ENCODE measurements around the gene C1orf116.

Gene C1orf116

DNA sequence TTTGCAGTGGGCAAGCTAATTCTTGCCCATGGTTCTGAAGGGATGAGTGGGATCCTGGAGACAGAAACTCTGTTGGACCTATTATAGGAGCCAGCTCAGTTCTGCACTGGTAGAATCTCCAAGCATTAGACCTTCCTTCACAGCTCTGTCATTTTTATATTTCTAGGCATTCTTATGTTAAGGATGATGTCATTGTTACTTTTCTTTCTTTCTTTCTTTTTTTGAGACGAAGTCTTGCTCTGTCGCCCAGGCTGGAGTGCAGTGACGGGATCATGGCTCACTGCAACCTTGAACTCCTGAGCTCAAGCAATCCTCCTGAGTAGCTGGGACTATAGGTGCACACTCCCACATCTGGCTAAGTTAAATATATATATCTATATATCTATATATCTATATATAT, 28.0 kb upstream of the C1orf116 start:
- Histone ChIP-seq H3K27ac (ENCODE audit: poor library complexity, severe bottlenecking) (no peak overlapping the region), H3K9me3 (ENCODE audit: severe bottlenecking) (no peaks in the 10 kb centered on the region), H3K27me3 (ENCODE audit: insufficient read depth, poor library complexity, severe bottlenecking) (no peaks in the 10 kb centered on the region), H3K36me3 (ENCODE audit: low read depth) (peaks cover 41% of the 10 kb centered on the region), H3K4me3 (ENCODE audit: severe bottlenecking) (no peak overlapping the region), H3K4me1 (ENCODE audit: insufficient read depth, poor library complexity, severe bottlenecking) (no peaks in the 10 kb centered on the region)
- DNase-seq (ENCODE audit: low spot score) (no peak), ATAC-seq (ENCODE audit: low read depth) (no peak)
- TF ChIP-seq, protein P1, sequence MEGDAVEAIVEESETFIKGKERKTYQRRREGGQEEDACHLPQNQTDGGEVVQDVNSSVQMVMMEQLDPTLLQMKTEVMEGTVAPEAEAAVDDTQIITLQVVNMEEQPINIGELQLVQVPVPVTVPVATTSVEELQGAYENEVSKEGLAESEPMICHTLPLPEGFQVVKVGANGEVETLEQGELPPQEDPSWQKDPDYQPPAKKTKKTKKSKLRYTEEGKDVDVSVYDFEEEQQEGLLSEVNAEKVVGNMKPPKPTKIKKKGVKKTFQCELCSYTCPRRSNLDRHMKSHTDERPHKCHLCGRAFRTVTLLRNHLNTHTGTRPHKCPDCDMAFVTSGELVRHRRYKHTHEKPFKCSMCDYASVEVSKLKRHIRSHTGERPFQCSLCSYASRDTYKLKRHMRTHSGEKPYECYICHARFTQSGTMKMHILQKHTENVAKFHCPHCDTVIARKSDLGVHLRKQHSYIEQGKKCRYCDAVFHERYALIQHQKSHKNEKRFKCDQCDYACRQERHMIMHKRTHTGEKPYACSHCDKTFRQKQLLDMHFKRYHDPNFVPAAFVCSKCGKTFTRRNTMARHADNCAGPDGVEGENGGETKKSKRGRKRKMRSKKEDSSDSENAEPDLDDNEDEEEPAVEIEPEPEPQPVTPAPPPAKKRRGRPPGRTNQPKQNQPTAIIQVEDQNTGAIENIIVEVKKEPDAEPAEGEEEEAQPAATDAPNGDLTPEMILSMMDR (IDR thresholded peaks at IDR 0.05; ENCODE audit: poor library complexity, severe bottlenecking): no peak

DNA sequence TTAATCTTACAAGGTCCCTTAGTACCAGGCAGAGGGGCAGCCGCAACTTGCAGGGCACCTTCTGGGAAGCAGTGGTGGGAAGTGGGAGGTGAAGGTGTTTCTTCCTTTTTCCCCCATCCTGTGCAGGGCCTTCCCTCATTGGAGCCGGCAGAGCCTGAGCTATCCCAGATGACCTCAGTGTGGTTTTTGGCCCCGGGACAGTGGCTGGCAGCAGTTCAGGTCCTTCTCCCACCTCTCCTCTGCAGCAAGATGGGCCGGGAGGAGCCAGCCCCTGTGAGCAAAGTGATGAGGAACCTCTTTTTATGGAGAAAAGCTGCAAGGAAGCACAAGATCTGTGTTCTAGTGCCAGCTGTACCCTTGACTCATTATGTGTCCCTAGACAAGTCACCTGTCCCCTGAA, 27.3 kb upstream of the C1orf116 start:
- no peaks in the 10 kb centered on the region for H3K9me3 ChIP-seq (ENCODE audit: severe bottlenecking)
- ATAC-seq (ENCODE audit: low read depth) (no peak), DNase-seq (ENCODE audit: low spot score) (no peak)
- peaks cover 40% of the 10 kb centered on the region for H3K36me3 ChIP-seq (ENCODE audit: low read depth)
- H3K27me3 ChIP-seq (ENCODE audit: insufficient read depth, poor library complexity, severe bottlenecking): no peaks in the 10 kb centered on the region
- no peaks in the 10 kb centered on the region for H3K4me1 ChIP-seq (ENCODE audit: insufficient read depth, poor library complexity, severe bottlenecking)
- no peak overlapping the region for H3K27ac ChIP-seq (ENCODE audit: poor library complexity, severe bottlenecking)
- TF ChIP-seq, protein P1 (IDR thresholded peaks at IDR 0.05; ENCODE audit: poor library complexity, severe bottlenecking): no peak
- H3K4me3 ChIP-seq (ENCODE audit: severe bottlenecking): no peak overlapping the region

- no peak overlapping the region for H3K27ac ChIP-seq (ENCODE audit: poor library complexity, severe bottlenecking)
- TF ChIP-seq, protein P1 (IDR thresholded peaks at IDR 0.05; ENCODE audit: poor library complexity, severe bottlenecking): no peak
Measured at GRCh38 chr1:207058878-207059867, 26.6 kb upstream of the C1orf116 start.

DNA sequence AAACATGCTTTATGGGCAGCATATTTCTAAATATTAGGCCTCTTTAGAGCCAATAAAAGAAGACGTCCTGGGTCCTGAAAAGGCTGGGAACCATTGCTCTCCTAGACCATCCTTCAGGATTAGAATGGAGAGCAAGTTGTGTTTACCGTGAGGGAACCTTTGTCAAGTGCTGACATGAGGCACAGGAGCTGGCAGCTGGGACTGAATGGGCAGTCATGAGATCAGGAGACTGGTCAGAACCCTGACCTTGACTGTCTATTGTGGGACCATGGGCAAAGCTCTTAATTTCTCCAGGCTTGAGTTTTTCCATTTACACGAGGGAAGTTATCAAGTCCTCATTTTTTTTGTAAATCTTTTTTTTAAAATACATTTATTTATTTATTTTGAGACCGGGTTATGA, 25.7 kb upstream of the C1orf116 start:
- no peak overlapping the region for H3K27ac ChIP-seq (ENCODE audit: poor library complexity, severe bottlenecking)
- H3K4me1 ChIP-seq (ENCODE audit: insufficient read depth, poor library complexity, severe bottlenecking): no peaks in the 10 kb centered on the region
- H3K9me3 ChIP-seq (ENCODE audit: severe bottlenecking): no peaks in the 10 kb centered on the region
- peaks cover 36% of the 10 kb centered on the region for H3K36me3 ChIP-seq (ENCODE audit: low read depth)
- no peaks in the 10 kb centered on the region for H3K27me3 ChIP-seq (ENCODE audit: insufficient read depth, poor library complexity, severe bottlenecking)
- TF ChIP-seq, protein P1 (IDR thresholded peaks at IDR 0.05; ENCODE audit: poor library complexity, severe bottlenecking): no peak
- no peak overlapping the region for H3K4me3 ChIP-seq (ENCODE audit: severe bottlenecking)
- DNase-seq (ENCODE audit: low spot score) (no peak), ATAC-seq (ENCODE audit: low read depth) (no peak)

More at GRCh38 chr1:207058878-207059867, 26.6 kb upstream of the C1orf116 start:
- Histone ChIP-seq H3K9me3 (ENCODE audit: severe bottlenecking) (no peaks in the 10 kb centered on the region), H3K36me3 (ENCODE audit: low read depth) (peaks cover 40% of the 10 kb centered on the region), H3K27me3 (ENCODE audit: insufficient read depth, poor library complexity, severe bottlenecking) (no peaks in the 10 kb centered on the region), H3K4me1 (ENCODE audit: insufficient read depth, poor library complexity, severe bottlenecking) (no peaks in the 10 kb centered on the region), H3K4me3 (ENCODE audit: severe bottlenecking) (no peak overlapping the region)
- ATAC-seq (ENCODE audit: low read depth) (no peak), DNase-seq (ENCODE audit: low spot score) (no peak)

DNA sequence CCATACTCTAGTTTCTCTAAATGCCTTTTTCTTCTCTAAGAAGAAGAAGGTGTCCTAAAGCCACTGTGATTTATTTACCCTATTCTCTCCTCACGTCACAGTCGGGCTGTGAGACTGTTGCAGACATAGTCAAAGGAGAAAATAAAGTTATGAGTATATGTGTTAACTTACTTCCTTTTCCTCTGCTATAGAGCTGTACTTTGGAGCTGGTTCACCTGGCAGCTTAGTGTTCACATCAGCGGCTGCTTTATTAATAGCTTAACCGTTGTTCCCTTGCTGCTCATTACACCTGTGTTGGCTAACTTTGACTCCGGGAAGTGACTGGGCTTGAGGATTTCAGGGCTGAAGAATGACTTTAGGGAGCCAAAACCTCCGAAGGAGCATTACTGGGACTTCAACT, 24.1 kb upstream of the C1orf116 start:
- peaks cover 6% of the 10 kb centered on the region for H3K4me1 ChIP-seq (ENCODE audit: insufficient read depth, poor library complexity, severe bottlenecking)
- H3K27ac ChIP-seq (ENCODE audit: poor library complexity, severe bottlenecking): no peak overlapping the region

More for the DNA sequence above, 24.1 kb upstream of the C1orf116 start:
- no peak overlapping the region for H3K4me3 ChIP-seq (ENCODE audit: severe bottlenecking)
- TF ChIP-seq, protein P1 (IDR thresholded peaks at IDR 0.05; ENCODE audit: poor library complexity, severe bottlenecking): no peak
- H3K27me3 ChIP-seq (ENCODE audit: insufficient read depth, poor library complexity, severe bottlenecking): no peaks in the 10 kb centered on the region
- no peaks in the 10 kb centered on the region for H3K9me3 ChIP-seq (ENCODE audit: severe bottlenecking)
- ATAC-seq (ENCODE audit: low read depth) (no peak), DNase-seq (ENCODE audit: low spot score) (no peak)
- peaks cover 24% of the 10 kb centered on the region for H3K36me3 ChIP-seq (ENCODE audit: low read depth)
